Measurements from ENCODE around the gene ULK4.

The ULK4 gene

GRCh38 chr3:41612853-41613252, 349.1 kb downstream of the ULK4 start:
- no peak for DNase-seq

- DNase-seq, result no peak
Measured at GRCh38 chr3:41611008-41611407, 350.9 kb downstream of the ULK4 start.

GRCh38 chr3:41608347-41608746, 353.6 kb downstream of the ULK4 start:
- no peak for DNase-seq

GRCh38 chr3:41603807-41604206, 358.1 kb downstream of the ULK4 start:
- no peak for DNase-seq

GRCh38 chr3:41602121-41602520, 359.8 kb downstream of the ULK4 start:
- DNase-seq, result no peak

GRCh38 chr3:41601404-41601987, 360.4 kb downstream of the ULK4 start:
- no peak for DNase-seq

GRCh38 chr3:41600616-41601015, 361.3 kb downstream of the ULK4 start:
- DNase-seq, result no peak

- DNase-seq, result no peak
Measured at GRCh38 chr3:41599127-41599484, 362.8 kb downstream of the ULK4 start.

GRCh38 chr3:41598402-41599126, 363.3 kb downstream of the ULK4 start:
- no peak for DNase-seq

- DNase-seq, result no peak
Measured at GRCh38 chr3:41593774-41594173, 368.1 kb downstream of the ULK4 start.

GRCh38 chr3:41592753-41593510, 369.0 kb downstream of the ULK4 start:
- no peak for DNase-seq

- DNase-seq, result no peak
Measured at GRCh38 chr3:41583014-41583413, 378.9 kb downstream of the ULK4 start.

GRCh38 chr3:41581700-41582099, 380.2 kb downstream of the ULK4 start:
- no peak for DNase-seq

- no peak for DNase-seq
Measured at GRCh38 chr3:41580274-41580959, 381.5 kb downstream of the ULK4 start.

- DNase-seq, result no peak
Measured at GRCh38 chr3:41579861-41580260, 382.0 kb downstream of the ULK4 start.

GRCh38 chr3:41578798-41579197, 383.1 kb downstream of the ULK4 start:
- no peak for DNase-seq

- DNase-seq, result no peak
Measured at GRCh38 chr3:41575724-41576123, 386.2 kb downstream of the ULK4 start.

GRCh38 chr3:41574900-41575299, 387.0 kb downstream of the ULK4 start:
- DNase-seq, result no peak

- DNase-seq, result no peak
Measured at GRCh38 chr3:41573591-41573990, 388.3 kb downstream of the ULK4 start.

GRCh38 chr3:41572092-41572491, 389.8 kb downstream of the ULK4 start:
- no peak for DNase-seq

- DNase-seq, result no peak
Measured at GRCh38 chr3:41569632-41570305, 392.1 kb downstream of the ULK4 start.

- DNase-seq, result no peak
Measured at GRCh38 chr3:41565948-41566514, 395.9 kb downstream of the ULK4 start.

- DNase-seq, result no peak
Measured at GRCh38 chr3:41565003-41565402, 396.9 kb downstream of the ULK4 start.

Measured in CD4-positive, alpha-beta T cell treated with Interleukin-10 for 1 hour (primary cell).